HG03095 (cell line): ENCODE data around the gene CRYAB.

Experiments used
- ATAC-seq: cut with Tn5 transposase; IDR thresholded peaks from one replicate; pipeline ENCODE4 v1.9.1; 2021; ENCODE audit warnings: moderate library complexity; ENCODE audit not compliant: unreplicated experiment

CRYAB gene

GRCh38 chr11:111911563-111912401 lies at the start of gene CRYAB:
Gene CRYAB, minus strand, starts transcription at chr11:111911770. Its CDS starts 46 bp downstream, at chr11:111911724.
- ATAC-seq: no peak

- no peak for ATAC-seq
Measured at GRCh38 chr11:111960916-111961315, 49.3 kb upstream of the CRYAB start.

- ATAC-seq: no peak
Measured at GRCh38 chr11:111957663-111958444, 46.3 kb upstream of the CRYAB start.

GRCh38 chr11:111954154-111954553 lies 42.6 kb upstream of the CRYAB start:
- no peak for ATAC-seq

- no peak for ATAC-seq
Measured at GRCh38 chr11:111951565-111951964, 40.0 kb upstream of the CRYAB start.

- no peak for ATAC-seq
Measured at GRCh38 chr11:111949519-111950426, 38.2 kb upstream of the CRYAB start.

- ATAC-seq: peak; percentile 63
Measured at GRCh38 chr11:111947143-111947542, 35.6 kb upstream of the CRYAB start.

GRCh38 chr11:111946499-111946898 lies 34.9 kb upstream of the CRYAB start:
- ATAC-seq: no peak

GRCh38 chr11:111945198-111945597 lies 33.6 kb upstream of the CRYAB start:
- ATAC-seq: no peak

GRCh38 chr11:111944651-111945051 lies 33.1 kb upstream of the CRYAB start:
- no peak for ATAC-seq

GRCh38 chr11:111944139-111944538 lies 32.6 kb upstream of the CRYAB start:
- no peak for ATAC-seq

GRCh38 chr11:111942829-111943228 lies 31.3 kb upstream of the CRYAB start:
- no peak for ATAC-seq

- ATAC-seq: no peak
Measured at GRCh38 chr11:111941963-111942362, 30.4 kb upstream of the CRYAB start.

- no peak for ATAC-seq
Measured at GRCh38 chr11:111939836-111940604, 28.4 kb upstream of the CRYAB start.

- ATAC-seq: peak; percentile 86
Measured at GRCh38 chr11:111938687-111939160, 27.2 kb upstream of the CRYAB start.

GRCh38 chr11:111937844-111938243 lies 26.3 kb upstream of the CRYAB start:
- no peak for ATAC-seq

GRCh38 chr11:111937461-111937769 lies 25.8 kb upstream of the CRYAB start:
- ATAC-seq: no peak

- no peak for ATAC-seq
Measured at GRCh38 chr11:111936040-111936540, 24.5 kb upstream of the CRYAB start.

- ATAC-seq: no peak
Measured at GRCh38 chr11:111935317-111936039, 23.9 kb upstream of the CRYAB start.
